GM19455 (cell line): ENCODE measurements around the gene GCNA.

Experiments used
- ATAC-seq: cut with Tn5 transposase; IDR thresholded peaks from one replicate; pipeline ENCODE4 v1.9.1; 2021; ENCODE audit not compliant: unreplicated experiment

GCNA gene

GRCh38 chrX:71578253-71579135 lies at the start of gene GCNA:
Gene GCNA (plus strand): TSS chrX:71578437. CDS start chrX:71580822, 2,385 bp downstream.
- ATAC-seq, result no peak

- ATAC-seq, result peak; percentile 22
Observed at GRCh38 chrX:71532078-71532752, 46.0 kb upstream of the GCNA start.

GRCh38 chrX:71532753-71533425 lies 45.3 kb upstream of the GCNA start, which contains the start of gene OGT:
Gene OGT (plus strand): TSS chrX:71533104. CDS start chrX:71533300, 196 bp downstream.
- ATAC-seq, result peak; percentile 80

- no peak for ATAC-seq
Observed at GRCh38 chrX:71533516-71533850, 44.8 kb upstream of the GCNA start.

GRCh38 chrX:71533851-71534561 lies 44.2 kb upstream of the GCNA start:
- ATAC-seq, result no peak

- no peak for ATAC-seq
Observed at GRCh38 chrX:71534773-71535544, 43.3 kb upstream of the GCNA start.

GRCh38 chrX:71536285-71536684 lies 42.0 kb upstream of the GCNA start:
- no peak for ATAC-seq

GRCh38 chrX:71537743-71538142 lies 40.5 kb upstream of the GCNA start:
- ATAC-seq, result no peak

GRCh38 chrX:71540801-71541200 lies 37.4 kb upstream of the GCNA start:
- peak; percentile 28 for ATAC-seq

- ATAC-seq, result peak; percentile 81
Observed at GRCh38 chrX:71541210-71542022, 36.8 kb upstream of the GCNA start.

GRCh38 chrX:71542411-71542810 lies 35.8 kb upstream of the GCNA start:
- ATAC-seq, result no peak

GRCh38 chrX:71542825-71543224 lies 35.4 kb upstream of the GCNA start:
- no peak for ATAC-seq

GRCh38 chrX:71543316-71543715 lies 34.9 kb upstream of the GCNA start:
- no peak for ATAC-seq

- ATAC-seq, result no peak
Observed at GRCh38 chrX:71545364-71545763, 32.9 kb upstream of the GCNA start.

- ATAC-seq, result no peak
Observed at GRCh38 chrX:71546879-71547278, 31.4 kb upstream of the GCNA start.

- no peak for ATAC-seq
Observed at GRCh38 chrX:71547339-71547738, 30.9 kb upstream of the GCNA start.

GRCh38 chrX:71549986-71550385 lies 28.3 kb upstream of the GCNA start:
- ATAC-seq, result no peak

- ATAC-seq, result no peak
Observed at GRCh38 chrX:71550578-71550977, 27.7 kb upstream of the GCNA start.

GRCh38 chrX:71556036-71556435 lies 22.2 kb upstream of the GCNA start:
- no peak for ATAC-seq
